Stimulated activated CD8-positive, alpha-beta memory T cell treated with anti-CD3 and anti-CD28 coated beads, Interleukin-12 subunit alpha, Interleukin-12 subunit beta, amount 100 ng/mL, for 24 hours (primary cell): ENCODE results near the gene SHANK1.

ENCODE experiments used
- DNase-seq: peaks from one replicate; pipeline ENCODE4 v3.0.0-alpha.2; 2020; ENCODE audit errors: extremely low read depth

SHANK1 gene

DNA sequence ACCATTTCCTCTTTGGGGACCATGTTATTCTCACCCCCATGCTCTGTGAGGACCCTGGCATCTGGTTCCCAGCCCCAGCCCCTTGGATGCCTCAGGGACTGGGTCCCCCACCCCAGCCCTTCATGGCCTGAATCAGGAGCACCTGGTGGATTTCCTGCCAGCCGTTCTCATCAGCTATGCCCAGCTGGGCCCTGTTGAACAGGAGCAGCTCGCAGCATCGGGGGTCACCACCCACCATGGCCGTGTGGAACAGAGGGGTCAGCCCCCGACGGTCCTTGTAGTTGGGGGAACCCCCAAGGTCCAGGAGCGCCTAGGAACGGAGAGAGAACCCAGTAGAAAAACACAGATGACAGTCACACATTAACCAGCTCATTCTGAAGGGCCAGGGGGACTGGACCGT lies 7.8 kb downstream of the SHANK1 start:
- no peak for DNase-seq

DNA sequence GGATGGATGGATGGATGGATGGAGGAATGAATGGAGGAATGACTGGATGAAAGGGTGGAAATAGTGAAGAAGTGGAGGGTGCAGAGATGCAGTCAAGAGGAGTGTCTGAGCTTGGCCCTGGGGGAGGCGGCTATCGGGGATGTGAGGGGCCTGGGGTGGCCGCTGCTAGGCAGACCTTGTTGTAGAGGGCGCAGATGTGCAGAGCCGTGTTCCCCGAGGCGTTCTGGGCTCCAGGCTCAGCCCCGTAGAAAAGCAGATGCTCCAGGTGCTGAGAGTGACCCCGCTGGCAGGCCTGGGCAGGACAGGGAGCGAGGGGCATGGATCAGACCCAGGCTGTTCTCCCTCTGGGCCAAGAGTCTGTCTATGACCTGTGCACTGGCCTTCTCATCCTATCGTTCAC lies 8.4 kb downstream of the SHANK1 start:
- DNase-seq: no peak

- DNase-seq: no peak
Observed at GRCh38 chr19:50710612-50711011, 9.0 kb downstream of the SHANK1 start.

GRCh38 chr19:50710094-50710493 lies 9.5 kb downstream of the SHANK1 start:
- DNase-seq: no peak

DNA sequence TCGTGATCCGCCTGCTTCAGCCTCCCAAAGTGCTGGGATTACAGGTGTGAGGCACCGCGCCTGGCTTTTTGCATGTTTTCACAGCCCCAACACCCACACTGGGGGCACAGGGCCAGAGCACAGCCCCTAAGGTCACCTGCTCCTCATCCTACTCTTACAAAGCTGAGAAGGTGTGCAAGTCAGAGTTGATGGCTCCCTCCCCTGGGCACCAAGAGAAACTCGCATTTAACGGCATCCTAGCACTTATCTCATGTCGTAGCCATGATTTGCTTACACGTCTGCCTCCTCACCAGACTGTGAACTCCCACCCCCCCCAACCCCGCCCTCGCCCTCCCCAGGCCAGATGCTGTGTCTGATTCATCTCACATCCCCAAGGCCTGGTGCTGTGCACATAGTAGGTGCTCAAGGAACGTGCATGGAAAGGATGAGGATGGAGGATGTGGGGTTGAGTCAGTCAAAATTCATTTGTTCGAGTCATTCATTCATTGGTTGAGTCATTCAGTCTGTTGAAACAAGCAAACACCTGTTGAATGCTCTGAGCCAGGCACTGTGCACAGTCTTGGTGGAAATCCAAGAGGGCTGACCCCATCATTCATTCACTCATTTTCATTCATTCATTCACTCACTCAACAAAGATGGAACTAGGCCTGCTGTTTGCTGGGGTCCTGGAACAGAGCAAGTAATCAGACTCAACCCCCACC lies 11.3 kb downstream of the SHANK1 start:
- no peak for DNase-seq

- no peak for DNase-seq
Observed at GRCh38 chr19:50706387-50706786, 13.2 kb downstream of the SHANK1 start.

DNA sequence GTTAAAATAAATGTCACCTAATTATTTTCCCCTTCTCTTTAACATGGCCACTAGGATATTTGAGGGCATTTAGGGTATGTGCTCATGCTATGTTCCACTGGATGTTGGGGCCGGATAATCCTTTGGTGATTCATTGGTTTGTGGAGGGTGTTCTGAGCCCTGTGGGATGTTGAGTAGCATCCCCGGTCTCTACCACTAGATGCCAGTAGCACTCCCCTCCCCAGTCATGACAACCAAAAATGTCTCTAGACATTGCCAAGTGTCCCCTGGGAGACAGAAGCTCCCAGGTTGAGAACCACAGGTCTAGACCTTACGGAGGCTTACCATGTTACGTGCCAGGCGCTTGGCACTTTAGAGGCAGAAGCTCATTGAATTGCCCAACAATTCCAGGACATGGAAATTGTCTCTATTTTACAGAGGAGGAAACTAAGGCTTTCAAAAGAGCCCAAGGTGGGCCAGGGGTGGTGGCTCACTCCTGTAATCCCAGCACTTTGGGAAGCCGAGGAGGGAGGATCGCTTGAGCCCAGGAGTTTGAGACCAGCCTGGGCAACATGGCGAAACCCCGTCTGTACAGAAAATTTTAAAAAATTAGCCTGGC lies 14.1 kb downstream of the SHANK1 start:
- no peak for DNase-seq

DNA sequence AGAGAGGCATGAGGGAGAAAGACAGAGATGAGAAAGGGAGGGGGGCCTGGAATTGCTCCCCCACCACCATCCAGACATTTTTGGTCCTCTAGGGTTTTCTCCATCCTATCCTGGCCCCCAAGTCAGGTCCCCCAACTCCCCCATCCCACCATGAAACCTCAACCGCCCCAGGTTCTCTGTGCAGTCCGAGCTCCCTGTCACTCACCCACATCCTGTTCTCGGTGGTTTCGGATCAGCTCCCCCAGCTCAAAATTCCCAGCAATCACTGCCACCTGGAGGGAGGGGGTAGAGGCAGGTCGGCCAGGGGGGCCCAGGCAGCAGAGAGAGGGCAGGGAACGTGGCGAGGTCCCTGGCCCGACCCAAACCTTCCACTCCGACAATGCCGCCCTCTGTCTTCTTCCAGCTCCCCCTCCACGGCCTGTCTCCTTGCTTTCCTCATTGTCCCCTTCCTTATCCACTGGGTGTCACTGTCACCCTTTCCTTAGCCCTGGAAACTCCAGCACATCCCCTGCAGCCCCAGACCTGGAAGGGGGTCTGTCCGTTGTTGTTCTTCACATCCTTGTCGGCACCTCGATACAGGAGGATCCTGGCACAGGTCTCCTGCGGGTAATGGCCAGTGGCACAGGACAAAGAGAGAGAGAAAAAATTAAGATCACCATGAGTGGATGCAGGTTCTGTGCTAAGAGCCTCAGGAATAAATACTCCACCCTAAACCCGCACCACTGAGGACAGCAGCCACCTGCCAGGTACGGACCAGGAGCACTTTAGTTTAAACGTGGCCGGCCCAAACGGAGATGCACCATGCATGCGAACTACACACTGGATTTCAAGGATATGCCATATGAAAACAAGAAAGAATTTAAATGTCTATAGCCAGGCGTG lies 15.4 kb downstream of the SHANK1 start:
- no peak for DNase-seq

DNA sequence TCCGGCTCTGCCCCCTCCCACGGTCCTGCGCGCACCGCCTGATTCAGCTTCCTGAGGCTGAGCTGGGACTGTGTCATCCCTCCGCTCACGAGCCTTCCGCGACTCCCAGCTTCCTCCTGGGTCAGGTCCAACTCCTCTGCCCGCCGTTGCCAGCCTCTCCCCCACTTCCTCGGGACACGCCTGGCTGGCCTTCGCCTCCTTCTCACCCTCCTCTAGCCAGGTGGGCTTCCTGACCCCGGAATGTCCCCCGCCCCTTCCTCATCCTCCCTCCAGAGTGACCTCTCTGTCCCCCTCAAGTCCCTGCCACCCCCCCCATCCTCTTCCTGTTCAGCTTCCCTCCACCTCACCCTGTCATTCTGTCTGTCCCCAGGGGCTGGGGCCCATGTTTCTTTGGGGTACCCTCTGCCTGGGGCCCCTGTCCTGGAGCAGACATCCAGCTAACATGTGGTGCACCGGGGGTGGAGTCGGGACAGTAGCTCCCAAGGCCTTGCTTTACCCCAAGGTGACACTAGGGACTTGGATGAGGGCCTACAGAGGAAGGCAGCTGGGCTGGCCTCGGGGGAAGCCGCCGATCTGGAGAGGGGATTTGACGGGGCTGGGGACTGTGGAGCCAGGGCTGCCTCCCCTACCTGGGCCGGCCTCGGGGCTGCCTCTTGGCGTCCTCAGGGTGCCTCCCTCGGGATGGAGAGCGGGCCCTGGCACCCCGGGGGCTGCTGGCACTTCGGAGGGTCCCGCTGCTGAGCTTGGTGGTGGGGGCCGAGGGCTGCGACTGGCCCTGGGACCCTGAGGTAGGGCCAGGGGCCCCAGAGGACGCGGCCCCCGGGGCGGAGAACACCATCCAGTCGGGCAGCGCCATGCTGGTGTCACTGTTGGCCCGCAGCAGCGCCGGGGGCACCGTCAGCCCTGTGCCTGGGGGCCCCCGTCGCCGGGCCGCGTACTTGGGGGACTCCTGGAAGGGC lies 16.5 kb downstream of the SHANK1 start:
- DNase-seq: no peak

- DNase-seq: no peak
Observed at GRCh38 chr19:50702158-50702870, 17.3 kb downstream of the SHANK1 start.

- no peak for DNase-seq
Observed at GRCh38 chr19:50701367-50701985, 18.1 kb downstream of the SHANK1 start.

DNA sequence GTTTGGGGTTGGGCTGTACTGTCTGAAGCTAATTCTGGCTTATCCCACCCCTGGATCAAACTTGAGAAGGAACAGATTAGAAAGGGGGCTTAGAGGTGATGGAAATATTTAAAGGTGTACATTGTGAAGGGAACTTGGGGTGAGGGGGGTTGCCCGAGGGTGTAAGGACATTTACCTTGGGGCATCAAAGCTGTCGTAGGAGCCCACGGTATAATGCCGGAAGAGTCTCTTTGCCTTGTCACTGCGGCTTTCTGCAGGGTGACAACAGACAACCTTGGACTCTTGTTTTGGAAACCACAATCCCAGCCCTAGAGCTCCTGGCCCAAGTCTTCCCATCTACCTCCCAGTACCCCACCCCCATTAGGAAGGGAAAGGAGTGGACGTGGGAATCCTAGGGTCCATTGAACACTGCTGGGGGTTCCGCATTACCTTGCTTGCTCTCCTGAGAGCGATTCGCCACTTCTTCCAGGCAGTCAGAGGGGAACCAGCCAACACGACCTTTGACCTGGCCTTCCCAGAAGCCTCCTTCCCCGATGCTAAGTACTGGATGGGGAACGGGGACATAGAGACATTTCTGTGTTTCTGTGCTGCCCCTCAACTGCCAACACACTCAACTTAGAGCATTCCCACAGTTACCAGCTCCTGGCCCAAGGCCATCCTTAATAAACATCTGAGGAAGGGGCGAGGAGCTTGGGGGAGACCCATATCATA lies 22.0 kb downstream of the SHANK1 start:
- no peak for DNase-seq

GRCh38 chr19:50696094-50696483 lies 23.5 kb downstream of the SHANK1 start:
- no peak for DNase-seq

DNA sequence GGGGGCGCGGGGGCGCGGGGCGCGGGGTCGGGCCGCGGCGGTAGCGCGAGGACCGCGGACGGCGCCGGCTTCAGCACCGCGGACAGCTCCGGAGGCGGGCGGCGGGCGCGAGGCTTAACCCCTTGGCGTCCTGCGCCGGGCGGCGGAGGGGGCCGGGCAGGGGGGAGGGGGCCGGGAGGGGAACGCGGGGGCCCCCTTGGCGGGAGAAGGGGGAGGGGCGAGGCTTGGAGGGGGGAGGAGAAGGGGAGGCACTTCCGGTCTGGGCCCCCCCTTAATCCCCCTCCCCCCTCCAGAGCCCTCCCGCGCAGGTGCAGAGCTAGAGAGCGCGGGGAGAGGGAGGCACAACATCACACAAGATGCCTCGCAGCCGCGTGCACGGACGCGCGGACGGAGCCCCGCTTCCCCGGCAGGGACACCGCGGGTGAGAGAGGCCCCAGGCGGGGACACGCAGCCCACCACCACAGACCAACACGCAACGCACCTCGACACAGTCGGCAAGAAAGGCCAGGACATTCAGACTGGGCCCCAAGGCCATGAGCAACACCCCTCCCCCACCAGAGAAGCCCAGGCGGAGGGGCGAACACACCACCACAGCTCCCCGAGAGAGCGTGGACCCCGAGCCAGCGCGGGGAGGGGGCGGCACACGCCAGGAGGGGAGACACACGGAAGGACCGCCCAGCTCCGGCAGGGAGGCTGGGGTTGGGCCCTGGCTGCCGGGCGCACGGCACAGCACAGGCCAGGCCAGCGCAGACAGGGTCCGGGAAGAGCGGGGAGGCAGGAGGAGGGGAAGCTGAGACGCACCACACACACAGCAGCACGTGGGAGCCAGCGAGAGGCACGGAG lies 24.1 kb downstream of the SHANK1 start:
- DNase-seq: no peak

DNA sequence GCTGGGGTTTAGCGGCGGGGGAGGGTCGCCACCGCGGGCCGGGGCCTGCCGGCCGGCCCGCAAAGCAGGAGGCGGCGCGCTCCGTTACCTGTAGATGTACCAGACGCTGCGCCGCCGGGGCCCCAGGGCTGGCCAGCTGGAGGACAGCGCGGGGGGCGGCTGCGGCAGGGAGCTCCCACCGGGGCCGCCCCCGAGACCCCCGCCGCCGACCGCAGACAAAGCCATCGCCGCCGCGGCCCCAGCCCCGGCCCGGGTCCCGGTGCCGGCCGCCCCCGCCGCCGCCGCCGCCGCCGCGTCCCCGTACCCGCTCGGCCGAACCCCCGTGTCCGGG lies 24.8 kb downstream of the SHANK1 start:
- DNase-seq: no peak

DNA sequence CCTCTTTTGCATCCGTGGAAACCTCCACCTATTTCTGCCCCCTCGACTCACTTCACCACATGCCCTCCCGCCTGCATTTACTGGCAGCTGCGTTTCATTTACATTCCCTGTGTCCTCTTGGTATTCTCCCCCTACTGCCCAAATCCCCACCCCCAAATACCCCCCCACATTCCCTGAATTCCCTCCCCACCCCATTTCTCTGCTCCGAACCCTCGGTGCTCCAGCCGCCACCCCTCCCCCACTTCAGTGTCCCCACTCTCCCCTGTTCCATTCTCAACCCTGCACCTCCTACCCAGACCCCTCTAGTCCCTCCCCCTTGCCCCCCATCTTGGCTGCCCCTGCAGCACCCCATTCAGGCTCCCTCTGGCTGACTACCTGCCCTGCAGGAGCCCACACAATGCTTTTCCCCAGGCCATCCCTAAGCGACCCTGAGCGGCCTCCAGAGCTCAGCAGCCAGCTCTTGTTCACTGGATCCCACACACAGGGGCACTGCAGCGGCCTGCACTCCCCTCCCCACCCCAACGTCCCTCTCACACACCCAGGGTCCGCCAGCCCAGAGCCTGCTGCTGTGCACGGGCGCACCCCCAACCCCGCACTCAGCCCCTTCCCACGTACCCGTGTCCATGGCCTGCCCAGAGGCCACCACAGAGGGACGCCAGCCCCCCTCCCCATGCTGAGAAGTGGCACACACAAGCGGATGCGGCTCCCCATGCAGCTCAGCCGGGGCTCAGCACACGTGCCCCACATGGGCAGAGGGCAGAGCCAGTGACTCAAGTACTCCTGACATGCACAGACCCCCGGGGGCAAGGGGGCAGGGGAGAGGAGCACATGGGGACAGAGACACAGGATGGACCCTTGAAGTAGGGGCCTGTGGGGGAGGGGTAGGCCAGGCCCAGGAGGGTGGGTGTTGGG lies 26.3 kb downstream of the SHANK1 start:
- no peak for DNase-seq

DNA sequence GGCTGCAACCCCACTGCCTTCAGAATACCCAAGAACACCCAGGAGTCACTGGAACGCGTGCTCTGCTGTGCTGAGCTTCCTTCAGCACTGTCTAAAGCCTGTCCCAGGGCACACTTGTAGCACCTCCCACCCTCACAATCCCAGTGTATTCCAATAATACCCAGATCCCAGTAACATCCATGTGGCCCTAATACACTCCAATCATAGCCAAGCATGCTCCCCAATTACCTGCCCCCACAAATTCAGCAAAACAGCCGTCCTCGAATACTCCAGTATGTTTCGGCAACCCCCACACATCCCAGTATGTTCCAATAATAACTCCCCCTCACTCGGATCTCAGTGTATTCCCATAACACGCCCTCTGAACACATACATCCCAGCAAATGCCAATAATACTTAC lies 29.2 kb downstream of the SHANK1 start:
- DNase-seq: no peak

GRCh38 chr19:50688766-50689165 lies 30.8 kb downstream of the SHANK1 start:
- no peak for DNase-seq
